GM19043 (cell line): ENCODE results near the gene MTA3.

Experiments used
- ATAC-seq: cut with Tn5 transposase; IDR thresholded peaks from one replicate; pipeline ENCODE4 v1.9.1; 2021; ENCODE audit warnings: low read depth; ENCODE audit not compliant: unreplicated experiment

The MTA3 gene

GRCh38 chr2:42653039-42653438 lies 84.6 kb downstream of the MTA3 start:
- no peak for ATAC-seq

GRCh38 chr2:42653908-42654445 lies 85.5 kb downstream of the MTA3 start:
- no peak for ATAC-seq

DNA sequence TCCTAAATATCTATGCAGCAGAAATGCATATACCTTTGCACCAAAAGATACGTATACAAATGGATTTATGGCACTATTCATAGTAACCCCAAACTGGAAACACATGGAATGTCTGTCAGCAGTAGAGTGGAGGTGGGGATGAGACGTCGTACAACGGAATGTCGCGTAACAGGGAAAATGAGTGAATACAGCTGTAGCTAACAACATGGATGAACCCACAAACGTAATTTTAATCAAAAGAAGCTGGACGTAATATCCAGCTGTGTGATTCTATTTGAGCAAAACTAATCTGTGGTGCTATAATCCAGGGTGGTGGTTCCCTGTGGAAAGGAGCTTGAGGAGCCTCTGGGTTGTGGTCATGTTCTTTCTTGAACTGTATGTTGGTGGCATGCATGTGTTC lies 89.9 kb downstream of the MTA3 start:
- ATAC-seq: no peak

DNA sequence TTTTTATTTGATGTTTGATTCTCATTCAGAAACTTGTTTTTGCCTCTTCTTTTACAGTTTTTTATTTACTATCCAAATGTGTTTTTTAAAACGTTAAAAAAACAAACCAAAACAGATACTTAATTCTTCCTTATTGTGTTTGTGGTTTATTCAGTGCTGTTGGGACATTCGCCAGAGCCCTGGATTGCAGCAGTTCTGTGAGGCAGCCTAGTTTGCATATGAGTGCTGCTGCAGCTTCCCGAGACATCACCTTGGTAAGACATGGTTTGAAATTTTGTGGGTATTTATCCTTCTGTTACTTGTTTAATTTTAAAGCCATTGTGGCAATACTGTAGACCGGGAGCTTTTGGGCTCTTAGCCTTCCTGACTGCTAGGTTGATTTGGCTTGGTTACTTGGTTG lies 91.2 kb downstream of the MTA3 start:
- ATAC-seq: no peak

GRCh38 chr2:42663106-42663780 lies 94.8 kb downstream of the MTA3 start:
- ATAC-seq: peak; percentile 71

GRCh38 chr2:42663828-42664227 lies 95.4 kb downstream of the MTA3 start:
- peak; percentile 77 for ATAC-seq

GRCh38 chr2:42673989-42674579 lies 105.7 kb downstream of the MTA3 start:
- ATAC-seq: no peak

GRCh38 chr2:42675815-42676214 lies 107.4 kb downstream of the MTA3 start:
- ATAC-seq: no peak

DNA sequence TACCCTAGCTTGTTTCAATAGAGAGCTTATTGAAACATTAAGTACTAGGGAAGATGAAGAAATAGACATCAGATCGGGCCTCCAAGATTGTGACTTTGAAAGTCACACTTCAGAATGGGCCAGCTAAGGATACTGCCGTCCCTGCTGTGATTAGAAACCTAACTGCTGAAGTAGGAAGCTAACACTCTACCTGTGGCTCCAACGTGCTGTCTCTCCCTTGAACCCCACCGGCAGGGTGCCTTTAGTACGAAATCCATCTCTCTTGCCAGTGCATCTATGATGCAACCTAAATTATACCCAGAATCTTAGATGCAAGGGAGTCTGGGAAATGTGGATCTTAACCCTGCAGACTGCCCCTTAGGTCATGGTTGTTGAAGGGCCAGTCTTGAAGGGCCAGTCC lies 116.9 kb downstream of the MTA3 start:
- ATAC-seq: no peak

DNA sequence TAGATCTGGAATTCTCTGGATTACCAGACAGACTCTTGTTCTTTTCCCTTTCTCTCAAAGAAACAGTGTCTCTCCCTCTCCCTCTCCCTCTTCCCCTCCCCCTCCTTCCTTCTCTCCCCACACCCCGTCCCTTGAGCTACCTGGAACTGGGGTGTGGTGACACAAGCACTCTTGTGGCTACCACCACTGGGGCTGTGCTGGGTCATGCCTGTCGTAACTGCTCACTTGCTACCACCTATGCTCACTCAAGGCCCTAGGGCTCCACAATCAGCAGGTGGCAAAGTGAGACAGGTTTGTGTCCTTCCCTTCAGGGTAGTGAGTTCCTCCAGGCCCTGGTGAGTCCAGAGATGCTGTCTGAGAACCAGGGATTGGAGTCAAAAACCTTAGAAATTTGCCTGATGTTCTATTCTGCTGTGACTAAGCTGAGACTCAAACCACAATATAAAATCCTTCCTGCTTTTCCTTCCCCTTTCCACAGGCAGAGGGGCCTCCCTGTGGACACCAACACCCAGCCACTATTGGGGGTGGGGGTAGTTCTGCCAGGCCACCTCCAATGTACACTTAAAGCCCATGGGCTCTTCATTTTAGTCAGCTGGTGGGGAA lies 124.7 kb downstream of the MTA3 start:
- ATAC-seq: no peak

DNA sequence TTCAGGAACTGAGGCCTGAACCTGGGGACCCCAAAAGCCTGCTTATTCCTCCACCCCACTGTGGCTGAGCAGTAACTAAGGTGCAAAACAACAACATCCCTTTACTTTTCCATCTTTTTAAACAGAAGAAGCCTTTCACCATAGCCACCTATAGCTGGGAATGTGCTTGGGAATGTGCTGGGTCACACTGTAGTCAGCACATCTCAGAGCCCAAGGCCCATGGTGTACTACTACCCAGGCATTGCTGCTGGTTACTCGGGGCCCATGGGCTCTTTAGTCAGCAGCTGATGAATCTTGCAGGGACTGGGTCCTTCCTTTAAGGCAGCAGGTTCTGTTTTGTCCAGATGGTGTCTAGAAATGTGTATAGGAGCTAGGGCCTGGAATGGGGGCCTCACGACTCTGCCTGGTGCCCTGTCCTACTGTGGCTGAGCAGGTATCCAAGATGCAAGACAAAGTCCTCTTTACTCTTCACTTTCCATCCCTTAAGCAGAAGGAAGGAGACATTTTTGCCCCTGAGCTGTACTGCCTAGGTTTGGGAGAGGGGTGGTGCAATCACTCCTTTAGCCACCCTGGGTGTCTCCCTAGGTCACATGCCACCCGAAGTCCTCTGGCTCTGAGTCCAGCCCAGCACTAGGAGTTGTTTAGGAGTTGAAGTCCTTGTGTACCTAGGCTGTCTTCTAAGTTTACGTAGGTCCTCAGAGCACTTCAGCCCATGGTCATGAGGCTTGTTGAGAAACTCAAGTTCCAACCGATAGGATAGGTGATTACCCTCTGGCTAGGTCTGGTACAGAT lies 125.5 kb downstream of the MTA3 start:
- ATAC-seq: no peak

DNA sequence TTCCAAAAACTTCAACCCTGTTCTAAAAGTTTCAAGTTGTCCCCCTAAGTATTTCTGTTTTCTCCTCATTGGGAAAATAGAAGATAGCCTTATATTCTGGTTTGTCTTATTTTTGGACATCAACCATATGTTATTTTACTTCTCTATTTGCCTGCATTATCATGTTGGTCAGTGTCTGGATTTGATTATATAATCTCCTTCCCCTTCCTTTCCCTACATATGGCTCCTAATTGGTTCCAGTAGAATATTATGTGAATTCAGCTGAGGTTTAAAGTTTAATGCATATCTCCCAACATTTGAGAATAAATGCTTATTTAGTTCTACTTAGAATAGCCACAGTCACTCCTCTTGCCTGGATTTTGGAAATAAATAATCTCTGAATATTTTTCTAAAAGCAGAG lies 128.6 kb downstream of the MTA3 start:
- ATAC-seq: no peak

DNA sequence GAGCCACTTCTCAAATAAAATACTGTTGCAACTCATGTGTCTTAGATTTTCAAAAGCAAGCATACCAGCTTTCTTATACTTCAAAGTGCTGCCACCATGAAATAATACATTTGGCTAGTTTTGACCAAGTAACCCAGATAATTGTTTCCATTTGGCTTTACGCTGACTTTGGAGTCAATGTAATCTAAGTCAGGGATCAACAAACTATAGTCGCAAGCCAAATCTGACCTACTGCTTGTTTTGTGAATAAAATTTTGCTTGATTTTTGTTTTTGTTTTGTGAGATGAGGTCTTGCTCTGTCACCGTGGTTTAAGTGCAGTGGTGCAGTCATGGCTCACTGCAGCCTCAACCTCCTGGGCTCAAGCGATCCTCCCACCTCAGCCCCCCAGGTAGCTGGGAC lies 130.5 kb downstream of the MTA3 start:
- no peak for ATAC-seq

GRCh38 chr2:42706836-42707235 lies 138.4 kb downstream of the MTA3 start:
- ATAC-seq: no peak

- no peak for ATAC-seq
Observed at GRCh38 chr2:42708179-42708578, 139.7 kb downstream of the MTA3 start.

DNA sequence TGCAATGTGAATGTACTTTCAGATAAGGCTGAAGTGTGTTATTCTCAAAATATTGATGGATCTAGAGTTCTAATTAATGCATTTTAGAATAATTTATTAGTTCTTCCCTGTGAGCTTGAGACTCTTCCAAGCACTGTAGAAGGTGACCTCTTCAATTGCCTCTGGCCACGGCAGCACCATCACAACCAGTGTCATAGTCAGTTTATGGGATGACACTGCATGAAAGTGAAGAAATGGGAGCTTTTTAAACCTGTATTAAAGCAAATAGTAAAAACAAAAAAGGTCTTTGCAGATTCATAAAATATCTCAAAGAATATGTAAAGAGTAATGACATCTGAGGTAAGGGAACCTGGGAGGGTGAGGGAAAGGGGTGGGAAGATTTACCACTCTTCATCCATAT lies 143.5 kb downstream of the MTA3 start:
- no peak for ATAC-seq

DNA sequence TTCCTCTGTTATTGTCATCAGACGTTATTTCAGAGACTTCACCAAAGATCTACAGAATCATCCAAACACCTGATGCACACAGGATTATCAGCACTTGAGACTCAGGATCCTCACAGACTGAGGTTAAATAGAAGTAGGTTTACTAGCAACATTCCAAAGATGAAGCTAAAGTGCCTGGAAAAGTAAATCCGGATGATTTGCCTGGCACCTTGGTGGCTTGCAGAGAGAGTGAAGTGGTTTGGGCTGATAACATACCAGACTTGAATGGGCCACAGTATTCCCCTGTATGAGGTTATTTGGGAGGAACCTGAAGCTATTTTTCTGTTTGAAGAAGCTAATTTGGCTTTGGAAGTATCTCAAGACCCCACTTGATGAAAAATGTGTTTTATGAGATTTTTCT lies 144.5 kb downstream of the MTA3 start:
- no peak for ATAC-seq

DNA sequence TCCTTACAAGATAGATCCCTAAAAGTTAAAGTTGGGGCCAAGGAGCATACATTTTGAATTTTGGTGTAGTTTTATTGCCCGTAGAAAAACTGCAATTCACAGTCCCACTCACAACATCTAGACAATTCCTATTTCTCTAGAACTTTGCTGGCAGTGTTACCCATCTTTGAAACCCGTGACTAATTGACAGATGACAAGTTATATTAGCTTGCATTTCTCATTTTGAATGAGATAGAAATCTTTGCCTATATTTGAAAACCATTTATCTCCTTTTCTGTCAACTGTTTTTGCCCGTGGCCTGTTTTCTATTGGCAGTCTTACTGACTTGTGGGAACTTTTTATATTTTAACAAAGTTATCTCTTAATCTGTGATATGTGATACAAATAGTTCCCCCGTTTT lies 145.5 kb downstream of the MTA3 start:
- no peak for ATAC-seq

DNA sequence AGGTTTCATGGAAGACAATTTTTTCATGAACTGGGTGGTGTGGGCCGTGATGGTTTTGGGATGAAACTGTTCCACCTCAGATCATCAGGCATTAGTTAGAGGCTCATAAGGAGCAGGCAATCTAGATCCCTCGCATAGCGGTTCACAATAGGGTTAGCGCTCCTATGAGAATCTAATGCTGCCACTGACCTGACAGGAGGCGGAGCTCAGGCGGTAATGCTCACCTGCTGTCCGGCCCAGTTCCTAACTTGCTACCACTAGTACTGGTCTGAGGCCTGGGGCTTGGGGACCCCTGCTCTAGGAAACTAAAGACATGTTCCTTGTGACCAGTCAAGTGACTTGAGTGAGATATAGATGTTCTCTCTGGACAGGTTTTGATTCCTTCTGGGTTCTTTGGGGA lies 146.3 kb downstream of the MTA3 start:
- no peak for ATAC-seq

GRCh38 chr2:42721898-42722297 lies 153.5 kb downstream of the MTA3 start:
- ATAC-seq: no peak
